ENCODE measurements around the gene ADIPOR1. TPM values are rescaled to one million over a fixed set of nuclear protein-coding genes. Genes with fewer than 3 reads are reported as not detected.
"Not testable (repeated sequence)": the region's sequence is repeated elsewhere in the genome, so short reads cannot be mapped to it uniquely, and the experiment has no call there.

The ADIPOR1 gene
- total and polyA plus RNA-seq, 10 donors, result 34.0 to 167 (median 98.2) TPM

- Histone ChIP-seq H3K9me3 (peaks cover 0 to 3% (median 0%) of the 10 kb centered on the region in 8 donors), H3K36me3 (no peaks in the 10 kb centered on the region), H3K4me1 (peaks cover 0 to 27% (median 7%) of the 10 kb centered on the region in 6 donors), H3K27ac (peak overlapping the region in 1 of 8 donors; percentile 11), H3K4me3 (no peak overlapping the region), H3K27me3 (replicated peaks in 1 of 7) (no peaks in the 10 kb centered on the region)
- DNase-seq, result no peak
- TF ChIP-seq, protein P1, sequence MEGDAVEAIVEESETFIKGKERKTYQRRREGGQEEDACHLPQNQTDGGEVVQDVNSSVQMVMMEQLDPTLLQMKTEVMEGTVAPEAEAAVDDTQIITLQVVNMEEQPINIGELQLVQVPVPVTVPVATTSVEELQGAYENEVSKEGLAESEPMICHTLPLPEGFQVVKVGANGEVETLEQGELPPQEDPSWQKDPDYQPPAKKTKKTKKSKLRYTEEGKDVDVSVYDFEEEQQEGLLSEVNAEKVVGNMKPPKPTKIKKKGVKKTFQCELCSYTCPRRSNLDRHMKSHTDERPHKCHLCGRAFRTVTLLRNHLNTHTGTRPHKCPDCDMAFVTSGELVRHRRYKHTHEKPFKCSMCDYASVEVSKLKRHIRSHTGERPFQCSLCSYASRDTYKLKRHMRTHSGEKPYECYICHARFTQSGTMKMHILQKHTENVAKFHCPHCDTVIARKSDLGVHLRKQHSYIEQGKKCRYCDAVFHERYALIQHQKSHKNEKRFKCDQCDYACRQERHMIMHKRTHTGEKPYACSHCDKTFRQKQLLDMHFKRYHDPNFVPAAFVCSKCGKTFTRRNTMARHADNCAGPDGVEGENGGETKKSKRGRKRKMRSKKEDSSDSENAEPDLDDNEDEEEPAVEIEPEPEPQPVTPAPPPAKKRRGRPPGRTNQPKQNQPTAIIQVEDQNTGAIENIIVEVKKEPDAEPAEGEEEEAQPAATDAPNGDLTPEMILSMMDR (IDR thresholded peaks at IDR 0.05 in 8 of 11, conservative IDR thresholded peaks at IDR 0.05 in 3 of 11), result no peak
- no peak for TF ChIP-seq POLR2AphosphoS5 (IDR thresholded peaks at IDR 0.05)
- no peak for TF ChIP-seq POLR2A (IDR thresholded peaks at IDR 0.05)
- 47 to 82% (median 61%) methylated on average over 5 of the region's 5 CpGs for WGBS, 5 donors
- intact Hi-C loops (cut with DNase I; ENCODE audit: low total_unique reads), result no loop called here
Measured at GRCh38 chr1:202987922-202988583, 29.9 kb upstream of the ADIPOR1 start.

DNA sequence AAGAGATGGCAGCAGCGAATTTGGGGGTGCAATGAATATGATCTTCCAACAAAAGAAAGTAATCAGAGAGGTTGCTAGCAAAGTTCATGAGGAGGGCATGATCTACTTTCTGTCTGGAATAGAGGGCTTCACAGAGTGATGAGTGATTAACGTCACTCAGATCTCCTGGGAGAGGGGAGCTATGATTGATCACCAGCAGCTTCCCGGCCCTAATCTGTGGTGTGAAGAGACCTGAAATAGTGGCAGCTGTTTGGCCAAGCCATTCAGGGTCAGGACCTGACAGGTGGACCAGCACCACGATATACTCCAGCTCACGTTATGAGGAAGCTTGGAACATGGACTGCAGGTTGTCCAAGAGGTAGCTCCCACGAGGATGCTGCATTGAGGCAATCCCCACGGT, 29.1 kb upstream of the ADIPOR1 start:
- Histone ChIP-seq H3K4me1 (peaks cover 0 to 33% (median 7%) of the 10 kb centered on the region in 6 donors), H3K4me3 (no peak overlapping the region), H3K27me3 (replicated peaks in 1 of 7) (no peaks in the 10 kb centered on the region), H3K27ac (no peak overlapping the region), H3K9me3 (peaks cover 0 to 3% (median 0%) of the 10 kb centered on the region in 8 donors), H3K36me3 (no peaks in the 10 kb centered on the region)
- intact Hi-C loops (cut with DNase I; ENCODE audit: low total_unique reads), result no loop called here
- 71 to 83% (median 80%) methylated on average over 6 to 7 of the region's 7 CpGs for WGBS, 5 donors
- DNase-seq, result no peak
- TF ChIP-seq POLR2AphosphoS5 (IDR thresholded peaks at IDR 0.05) (no peak), POLR2A (IDR thresholded peaks at IDR 0.05) (no peak)
- TF ChIP-seq, protein P1 (IDR thresholded peaks at IDR 0.05 in 8 of 11, conservative IDR thresholded peaks at IDR 0.05 in 3 of 11), result no peak

DNA sequence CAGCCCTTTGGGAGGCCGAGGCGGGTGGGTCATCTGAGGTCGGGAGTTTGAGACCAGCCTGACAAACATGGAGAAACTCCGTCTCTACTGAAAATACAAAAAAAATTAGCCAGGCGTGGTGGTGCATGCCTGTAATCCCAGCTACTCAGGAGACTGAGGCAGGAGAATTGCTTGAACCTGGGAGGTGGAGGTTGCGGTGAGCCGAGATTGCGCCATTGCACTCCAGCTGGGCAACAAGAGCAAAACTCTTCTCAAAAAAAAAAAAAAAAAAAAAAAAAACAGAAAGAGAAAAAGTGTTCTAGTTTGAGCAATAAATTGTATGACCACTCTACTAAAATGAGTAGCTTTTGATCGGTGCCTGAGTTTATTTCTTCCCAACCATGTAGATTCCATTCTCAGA, 28.0 kb upstream of the ADIPOR1 start:
- H3K27ac ChIP-seq; H3K36me3 ChIP-seq; DNase-seq; intact Hi-C loops (cut with DNase I; ENCODE audit: low total_unique reads); H3K27me3 ChIP-seq (replicated peaks in 1 of 7); H3K9me3 ChIP-seq; H3K4me3 ChIP-seq: not testable (repeated sequence)
- WGBS, 5 donors, result 70 to 92% (median 80%) methylated on average over 9 of the region's 9 CpGs
- peaks cover 0 to 32% (median 7%) of the 10 kb centered on the region in 6 donors for H3K4me1 ChIP-seq

GRCh38 chr1:202982715-202983430, 24.8 kb upstream of the ADIPOR1 start:
- Histone ChIP-seq H3K27me3 (replicated peaks in 1 of 7) (no peaks in the 10 kb centered on the region), H3K36me3 (no peaks in the 10 kb centered on the region), H3K4me3 (no peak overlapping the region), H3K4me1 (peaks cover 0 to 7% (median 0%) of the 10 kb centered on the region in 6 donors), H3K9me3 (no peaks in the 10 kb centered on the region), H3K27ac (peak overlapping the region in 3 of 8 donors; percentile 52 to 66 (median 54))
- intact Hi-C loops (cut with DNase I; ENCODE audit: low total_unique reads), result no loop called here
- DNase-seq, result no peak
- no peak for TF ChIP-seq POLR2A (IDR thresholded peaks at IDR 0.05)
- TF ChIP-seq, protein P1 (IDR thresholded peaks at IDR 0.05 in 8 of 11, conservative IDR thresholded peaks at IDR 0.05 in 3 of 11), result no peak
- TF ChIP-seq POLR2AphosphoS5 (IDR thresholded peaks at IDR 0.05), result no peak
- 74 to 87% (median 82%) methylated on average over 3 of the region's 3 CpGs for WGBS, 5 donors

Data from spleen (tissue), 11 donors.